ENCODE measurements around the gene DHH.
"Not testable (repeated sequence)": the region's sequence is repeated elsewhere in the genome, so short reads cannot be mapped to it uniquely, and the experiment has no call there.

The DHH gene

GRCh38 chr12:49131894-49132461, 37.4 kb upstream of the DHH start:
- peak overlapping the region; percentile 93 for H3K27ac ChIP-seq
- peak overlapping the region; percentile 94 for H3K4me3 ChIP-seq
- H3K9ac ChIP-seq (ENCODE audit: insufficient read length), result peak overlapping the region; percentile 77
- peaks cover 37% of the 10 kb centered on the region for H3K36me3 ChIP-seq (ENCODE audit: insufficient read depth, low read length)
- peak; percentile 66 for DNase-seq (ENCODE audit: low read depth, low spot score)
- H3K9me3 ChIP-seq (ENCODE audit: low read depth, low read length), result no peaks in the 10 kb centered on the region
- TF ChIP-seq FOXP2 (optimal IDR thresholded peaks at IDR 0.05; ENCODE audit: control extremely low read depth, extremely low read length, insufficient read depth) (no peak), POLR2AphosphoS5 (IDR thresholded peaks at IDR 0.05; ENCODE audit: borderline replicate concordance, low read depth, low read length) (peak; percentile 12; the same call in 1 of the 2 replicates), EZH2 (IDR thresholded peaks at IDR 0.05) (no peak)

GRCh38 chr12:49131051-49131893, 36.7 kb upstream of the DHH start, which contains the start of gene TUBA1B:
Gene TUBA1B, minus strand, starts transcription at chr12:49131395. Its CDS starts 95 bp downstream, at chr12:49131300.
- peak within 1 kb of the TSS; percentile 99 for H3K27ac ChIP-seq
- TF ChIP-seq FOXP2 (optimal IDR thresholded peaks at IDR 0.05; ENCODE audit: control extremely low read depth, extremely low read length, insufficient read depth), result no peak
- peak; percentile 99 for TF ChIP-seq POLR2AphosphoS5 (IDR thresholded peaks at IDR 0.05; ENCODE audit: borderline replicate concordance, low read depth, low read length)
- no peak for DNase-seq (ENCODE audit: low read depth, low spot score)

GRCh38 chr12:49130151-49131050, 35.8 kb upstream of the DHH start:
- H3K4me3 ChIP-seq, result peak overlapping the region; percentile 94

More at GRCh38 chr12:49131051-49131893, 36.7 kb upstream of the DHH start, which contains the start of gene TUBA1B:
- Histone ChIP-seq H3K4me3 (peak within 1 kb of the TSS; percentile 94), H3K9ac (ENCODE audit: insufficient read length) (peak within 1 kb of the TSS; percentile 100), H3K9me3 (ENCODE audit: low read depth, low read length) (no peaks in the 10 kb centered on the region), H3K36me3 (ENCODE audit: insufficient read depth, low read length) (peaks cover 40% of the 10 kb centered on the region)

GRCh38 chr12:49129332-49130150, 34.9 kb upstream of the DHH start:
- peak overlapping the region; percentile 99 for H3K27ac ChIP-seq
- DNase-seq (ENCODE audit: low read depth, low spot score), result no peak

More at GRCh38 chr12:49130151-49131050, 35.8 kb upstream of the DHH start:
- TF ChIP-seq FOXP2 (optimal IDR thresholded peaks at IDR 0.05; ENCODE audit: control extremely low read depth, extremely low read length, insufficient read depth), result no peak
- TF ChIP-seq POLR2AphosphoS5 (IDR thresholded peaks at IDR 0.05; ENCODE audit: borderline replicate concordance, low read depth, low read length), result no peak; the same call in none of the 2 replicates
- TF ChIP-seq EZH2 (IDR thresholded peaks at IDR 0.05), result no peak
- peaks cover 40% of the 10 kb centered on the region for H3K36me3 ChIP-seq (ENCODE audit: insufficient read depth, low read length)
- no peaks in the 10 kb centered on the region for H3K9me3 ChIP-seq (ENCODE audit: low read depth, low read length)
- H3K9ac ChIP-seq (ENCODE audit: insufficient read length), result peak overlapping the region; percentile 100
- peak; percentile 52 for DNase-seq (ENCODE audit: low read depth, low spot score)
- H3K27ac ChIP-seq, result peak overlapping the region; percentile 99

GRCh38 chr12:49127971-49128370, 33.4 kb upstream of the DHH start:
- H3K27ac ChIP-seq; DNase-seq (ENCODE audit: low read depth, low spot score); H3K4me3 ChIP-seq; H3K9ac ChIP-seq (ENCODE audit: insufficient read length); H3K9me3 ChIP-seq (ENCODE audit: low read depth, low read length): not testable (repeated sequence)
- H3K36me3 ChIP-seq (ENCODE audit: insufficient read depth, low read length), result peaks cover 40% of the 10 kb centered on the region

More at GRCh38 chr12:49129332-49130150, 34.9 kb upstream of the DHH start:
- no peaks in the 10 kb centered on the region for H3K9me3 ChIP-seq (ENCODE audit: low read depth, low read length)
- peak overlapping the region; percentile 94 for H3K4me3 ChIP-seq
- H3K9ac ChIP-seq (ENCODE audit: insufficient read length), result peak overlapping the region; percentile 100
- TF ChIP-seq POLR2AphosphoS5 (IDR thresholded peaks at IDR 0.05; ENCODE audit: borderline replicate concordance, low read depth, low read length), result no peak
- no peak for TF ChIP-seq EZH2 (IDR thresholded peaks at IDR 0.05)
- TF ChIP-seq FOXP2 (optimal IDR thresholded peaks at IDR 0.05; ENCODE audit: control extremely low read depth, extremely low read length, insufficient read depth), result no peak
- peaks cover 40% of the 10 kb centered on the region for H3K36me3 ChIP-seq (ENCODE audit: insufficient read depth, low read length)

GRCh38 chr12:49126852-49127763, 32.5 kb upstream of the DHH start:
- no peak for DNase-seq (ENCODE audit: low read depth, low spot score)
- Histone ChIP-seq H3K36me3 (ENCODE audit: insufficient read depth, low read length) (peaks cover 40% of the 10 kb centered on the region), H3K9ac (ENCODE audit: insufficient read length) (no peak overlapping the region), H3K9me3 (ENCODE audit: low read depth, low read length) (no peaks in the 10 kb centered on the region), H3K4me3 (no peak overlapping the region), H3K27ac (peak overlapping the region; percentile 77)
- peak; percentile 77 for TF ChIP-seq POLR2AphosphoS5 (IDR thresholded peaks at IDR 0.05; ENCODE audit: borderline replicate concordance, low read depth, low read length)
- no peak for TF ChIP-seq FOXP2 (optimal IDR thresholded peaks at IDR 0.05; ENCODE audit: control extremely low read depth, extremely low read length, insufficient read depth)
- no peak for TF ChIP-seq EZH2 (IDR thresholded peaks at IDR 0.05)
